Panc1 (cell line): ENCODE results near the gene NCOR2.

Source experiments
- POLR2AphosphoS5 ChIP-seq: IDR thresholded peaks from 2 replicates; pipeline ENCODE4 v1.6.1; 2012; ENCODE audit warnings: mild to moderate bottlenecking, low read depth, low read length, moderate library complexity
- SIN3A ChIP-seq: IDR thresholded peaks from 2 replicates; pipeline ENCODE4 v1.6.1; 2012; ENCODE audit warnings: low read depth, mild to moderate bottlenecking, low read length, moderate library complexity, borderline replicate concordance; ENCODE audit not compliant: insufficient read depth
- TCF7L2 ChIP-seq: IDR thresholded peaks from 2 replicates; pipeline ENCODE4 v1.6.1; 2011; ENCODE audit warnings: mild to moderate bottlenecking, low read depth, low read length, inconsistent platforms
- TF ChIP-seq, protein P1 (sequence below), 2 experiments: IDR thresholded peaks; 2 replicates each; pipeline ENCODE4 v1.6.1; 2011 to 2012; ENCODE audit warnings: low read depth in 2 of 2, control low read depth in 1 of 2, low read length in 1 of 2, mild to moderate bottlenecking in 1 of 2, moderate library complexity in 1 of 2; ENCODE audit not compliant: insufficient read depth in 1 of 2
- TF ChIP-seq, protein P2 (sequence below): fragments of 450-650 bp; IDR thresholded peaks from 2 replicates; pipeline ENCODE4 v1.5.1; 2017; ENCODE audit warnings: mild to moderate bottlenecking

DNA sequence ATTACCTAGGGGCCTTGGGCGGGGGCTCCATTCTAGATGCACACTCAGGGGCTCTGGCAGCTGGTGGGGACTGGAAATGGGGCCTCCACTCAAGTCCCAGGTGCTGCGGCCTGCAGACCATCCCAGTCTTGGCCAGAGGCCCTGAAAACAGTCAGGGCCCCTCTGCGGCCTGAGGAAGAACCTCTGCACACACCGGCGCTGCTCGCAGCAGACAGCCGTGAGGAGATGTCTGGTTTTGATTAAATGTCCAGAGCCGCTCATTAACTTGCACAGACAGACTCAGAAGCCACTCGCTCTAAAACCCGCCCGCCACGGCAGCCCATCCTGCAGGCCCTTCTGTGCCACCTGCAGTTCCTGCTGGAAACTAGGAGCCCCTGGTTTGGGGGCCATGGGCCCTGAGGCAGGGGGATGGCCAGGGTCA is 36.4 kb upstream of the NCOR2 start:
- TF ChIP-seq, protein P1, sequence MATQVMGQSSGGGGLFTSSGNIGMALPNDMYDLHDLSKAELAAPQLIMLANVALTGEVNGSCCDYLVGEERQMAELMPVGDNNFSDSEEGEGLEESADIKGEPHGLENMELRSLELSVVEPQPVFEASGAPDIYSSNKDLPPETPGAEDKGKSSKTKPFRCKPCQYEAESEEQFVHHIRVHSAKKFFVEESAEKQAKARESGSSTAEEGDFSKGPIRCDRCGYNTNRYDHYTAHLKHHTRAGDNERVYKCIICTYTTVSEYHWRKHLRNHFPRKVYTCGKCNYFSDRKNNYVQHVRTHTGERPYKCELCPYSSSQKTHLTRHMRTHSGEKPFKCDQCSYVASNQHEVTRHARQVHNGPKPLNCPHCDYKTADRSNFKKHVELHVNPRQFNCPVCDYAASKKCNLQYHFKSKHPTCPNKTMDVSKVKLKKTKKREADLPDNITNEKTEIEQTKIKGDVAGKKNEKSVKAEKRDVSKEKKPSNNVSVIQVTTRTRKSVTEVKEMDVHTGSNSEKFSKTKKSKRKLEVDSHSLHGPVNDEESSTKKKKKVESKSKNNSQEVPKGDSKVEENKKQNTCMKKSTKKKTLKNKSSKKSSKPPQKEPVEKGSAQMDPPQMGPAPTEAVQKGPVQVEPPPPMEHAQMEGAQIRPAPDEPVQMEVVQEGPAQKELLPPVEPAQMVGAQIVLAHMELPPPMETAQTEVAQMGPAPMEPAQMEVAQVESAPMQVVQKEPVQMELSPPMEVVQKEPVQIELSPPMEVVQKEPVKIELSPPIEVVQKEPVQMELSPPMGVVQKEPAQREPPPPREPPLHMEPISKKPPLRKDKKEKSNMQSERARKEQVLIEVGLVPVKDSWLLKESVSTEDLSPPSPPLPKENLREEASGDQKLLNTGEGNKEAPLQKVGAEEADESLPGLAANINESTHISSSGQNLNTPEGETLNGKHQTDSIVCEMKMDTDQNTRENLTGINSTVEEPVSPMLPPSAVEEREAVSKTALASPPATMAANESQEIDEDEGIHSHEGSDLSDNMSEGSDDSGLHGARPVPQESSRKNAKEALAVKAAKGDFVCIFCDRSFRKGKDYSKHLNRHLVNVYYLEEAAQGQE (IDR thresholded peaks at IDR 0.05; ENCODE audit: insufficient read depth in 1 of 2, low read depth in 2 of 2, low read length in 1 of 2), result no peak
- TF ChIP-seq, protein P2, sequence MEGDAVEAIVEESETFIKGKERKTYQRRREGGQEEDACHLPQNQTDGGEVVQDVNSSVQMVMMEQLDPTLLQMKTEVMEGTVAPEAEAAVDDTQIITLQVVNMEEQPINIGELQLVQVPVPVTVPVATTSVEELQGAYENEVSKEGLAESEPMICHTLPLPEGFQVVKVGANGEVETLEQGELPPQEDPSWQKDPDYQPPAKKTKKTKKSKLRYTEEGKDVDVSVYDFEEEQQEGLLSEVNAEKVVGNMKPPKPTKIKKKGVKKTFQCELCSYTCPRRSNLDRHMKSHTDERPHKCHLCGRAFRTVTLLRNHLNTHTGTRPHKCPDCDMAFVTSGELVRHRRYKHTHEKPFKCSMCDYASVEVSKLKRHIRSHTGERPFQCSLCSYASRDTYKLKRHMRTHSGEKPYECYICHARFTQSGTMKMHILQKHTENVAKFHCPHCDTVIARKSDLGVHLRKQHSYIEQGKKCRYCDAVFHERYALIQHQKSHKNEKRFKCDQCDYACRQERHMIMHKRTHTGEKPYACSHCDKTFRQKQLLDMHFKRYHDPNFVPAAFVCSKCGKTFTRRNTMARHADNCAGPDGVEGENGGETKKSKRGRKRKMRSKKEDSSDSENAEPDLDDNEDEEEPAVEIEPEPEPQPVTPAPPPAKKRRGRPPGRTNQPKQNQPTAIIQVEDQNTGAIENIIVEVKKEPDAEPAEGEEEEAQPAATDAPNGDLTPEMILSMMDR, result no peak
- TF ChIP-seq POLR2AphosphoS5 (no peak), SIN3A (no peak), TCF7L2 (no peak)
